ACC112 (cell line): ENCODE results near the gene ZNF827.

Experiments
- H2AFZ ChIP-seq: fragments of 200-600 bp; sonication (generic); one replicate; pipeline ENCODE4 v1.6.0; 2017; ENCODE audit warnings: antibody characterized with exemption, low read length; ENCODE audit not compliant: unreplicated experiment
- H3K27ac ChIP-seq: fragments of 200-600 bp; sonication (generic); 2 replicates; pipeline ENCODE4 v1.5.1; 2014; ENCODE audit warnings: low read depth, mild to moderate bottlenecking, antibody characterized with exemption, low read length, moderate library complexity
- H3K27me3 ChIP-seq: fragments of 200-600 bp; sonication (generic); 2 replicates; pipeline ENCODE4 v1.6.1; 2014; ENCODE audit warnings: mild to moderate bottlenecking, antibody characterized with exemption, low read length, moderate library complexity, mixed read lengths; ENCODE audit not compliant: insufficient read depth
- H3K36me3 ChIP-seq: fragments of 200-600 bp; sonication (generic); 2 replicates; pipeline ENCODE4 v1.6.1; 2016; ENCODE audit warnings: mild to moderate bottlenecking, antibody characterized with exemption, low read length, moderate library complexity, mixed read lengths; ENCODE audit not compliant: insufficient read depth
- H3K4me1 ChIP-seq: fragments of 200-600 bp; sonication (generic); one replicate; pipeline ENCODE4 v1.6.1; 2016; ENCODE audit warnings: low read length, mixed read lengths; ENCODE audit not compliant: insufficient read depth, unreplicated experiment, control insufficient read depth
- H3K4me3 ChIP-seq: fragments of 200-600 bp; sonication (generic); 2 replicates; pipeline ENCODE4 v1.5.1; 2014; ENCODE audit warnings: mild to moderate bottlenecking, low read depth, low read length
- H3K79me2 ChIP-seq: fragments of 200-600 bp; sonication (generic); one replicate; pipeline ENCODE4 v1.6.0; 2016; ENCODE audit warnings: low read length; ENCODE audit not compliant: control insufficient read depth, unreplicated experiment, insufficient read depth

The ZNF827 gene

GRCh38 chr4:145816091-145816490, 122.5 kb downstream of the ZNF827 start:
- Histone ChIP-seq H3K27me3 (no peaks in the 10 kb centered on the region), H2AFZ (no peak overlapping the region), H3K4me3 (no peak overlapping the region), H3K36me3 (peaks cover 10% of the 10 kb centered on the region; the same call in 1 of the 2 replicates), H3K27ac (no peak overlapping the region), H3K79me2 (no peaks in the 10 kb centered on the region), H3K4me1 (no peaks in the 10 kb centered on the region)

- Histone ChIP-seq H3K27ac (no peak overlapping the region), H3K36me3 (peaks cover 10% of the 10 kb centered on the region; the same call in 1 of the 2 replicates), H3K79me2 (no peaks in the 10 kb centered on the region)
These were observed 123.0 kb downstream of the ZNF827 start for GRCh38 chr4:145815626-145816025.

GRCh38 chr4:145815027-145815612, 123.5 kb downstream of the ZNF827 start:
- Histone ChIP-seq H3K36me3 (peaks cover 15% of the 10 kb centered on the region), H2AFZ (no peak overlapping the region), H3K4me1 (no peaks in the 10 kb centered on the region), H3K27ac (no peak overlapping the region), H3K4me3 (no peak overlapping the region), H3K27me3 (no peaks in the 10 kb centered on the region), H3K79me2 (no peaks in the 10 kb centered on the region)

More at GRCh38 chr4:145815626-145816025, 123.0 kb downstream of the ZNF827 start:
- Histone ChIP-seq H3K4me3 (no peak overlapping the region), H2AFZ (no peak overlapping the region), H3K27me3 (no peaks in the 10 kb centered on the region), H3K4me1 (no peaks in the 10 kb centered on the region)

GRCh38 chr4:145814246-145814645, 124.4 kb downstream of the ZNF827 start:
- H3K27me3 ChIP-seq = no peaks in the 10 kb centered on the region
- peaks cover 18% of the 10 kb centered on the region for H3K36me3 ChIP-seq
- H3K27ac ChIP-seq = no peak overlapping the region
- H3K4me1 ChIP-seq = peaks cover 3% of the 10 kb centered on the region
- no peak overlapping the region for H2AFZ ChIP-seq
- H3K4me3 ChIP-seq = no peak overlapping the region
- no peaks in the 10 kb centered on the region for H3K79me2 ChIP-seq

GRCh38 chr4:145812919-145813318, 125.7 kb downstream of the ZNF827 start:
- H3K36me3 ChIP-seq = peaks cover 20% of the 10 kb centered on the region
- no peak overlapping the region for H3K27ac ChIP-seq
- H3K4me1 ChIP-seq = peaks cover 14% of the 10 kb centered on the region
- no peak overlapping the region for H3K4me3 ChIP-seq
- H3K79me2 ChIP-seq = no peaks in the 10 kb centered on the region
- no peaks in the 10 kb centered on the region for H3K27me3 ChIP-seq
- no peak overlapping the region for H2AFZ ChIP-seq

GRCh38 chr4:145808848-145809512, 129.6 kb downstream of the ZNF827 start:
- H3K27me3 ChIP-seq = no peaks in the 10 kb centered on the region
- peaks cover 22% of the 10 kb centered on the region for H3K36me3 ChIP-seq
- H3K27ac ChIP-seq = peak overlapping the region; percentile 92
- peaks cover 49% of the 10 kb centered on the region for H3K4me1 ChIP-seq
- H3K4me3 ChIP-seq = no peak overlapping the region
- no peak overlapping the region for H2AFZ ChIP-seq
- no peaks in the 10 kb centered on the region for H3K79me2 ChIP-seq

GRCh38 chr4:145808021-145808650, 130.5 kb downstream of the ZNF827 start:
- Histone ChIP-seq H3K36me3 (peaks cover 18% of the 10 kb centered on the region), H3K27ac (peak overlapping the region; percentile 92), H2AFZ (peak overlapping the region; percentile 10), H3K79me2 (no peaks in the 10 kb centered on the region), H3K27me3 (no peaks in the 10 kb centered on the region), H3K4me3 (peak overlapping the region; percentile 33), H3K4me1 (peaks cover 57% of the 10 kb centered on the region)

GRCh38 chr4:145805490-145805889, 133.1 kb downstream of the ZNF827 start:
- Histone ChIP-seq H3K27ac (no peak overlapping the region), H3K79me2 (no peaks in the 10 kb centered on the region), H3K36me3 (peaks cover 13% of the 10 kb centered on the region), H3K27me3 (no peaks in the 10 kb centered on the region), H3K4me1 (peaks cover 57% of the 10 kb centered on the region), H2AFZ (no peak overlapping the region), H3K4me3 (no peak overlapping the region)

GRCh38 chr4:145804116-145804515, 134.5 kb downstream of the ZNF827 start:
- Histone ChIP-seq H3K36me3 (0 out of 2 replicates have a peak, but pooled peaks cover 5% of the 10 kb centered on the region), H2AFZ (no peak overlapping the region), H3K27me3 (no peaks in the 10 kb centered on the region), H3K4me1 (peaks cover 53% of the 10 kb centered on the region), H3K27ac (peak overlapping the region; percentile 62), H3K79me2 (no peaks in the 10 kb centered on the region), H3K4me3 (0 out of 2 replicates have a peak overlapping the region, but pooled peaks have one; percentile 18)

GRCh38 chr4:145799223-145799622, 139.4 kb downstream of the ZNF827 start:
- H3K4me1 ChIP-seq = peaks cover 10% of the 10 kb centered on the region
- no peak overlapping the region for H3K27ac ChIP-seq

More at GRCh38 chr4:145799223-145799622, 139.4 kb downstream of the ZNF827 start:
- Histone ChIP-seq H3K4me3 (no peak overlapping the region), H2AFZ (no peak overlapping the region), H3K36me3 (no peaks in the 10 kb centered on the region), H3K27me3 (no peaks in the 10 kb centered on the region), H3K79me2 (no peaks in the 10 kb centered on the region)
